HG02970 (cell line): ENCODE results near the gene ATP5ME.
"Not testable (repeated sequence)": the region's sequence is repeated elsewhere in the genome, so short reads cannot be mapped to it uniquely, and the experiment has no call there.

Experiments
- ATAC-seq: cut with Tn5 transposase; IDR thresholded peaks from one replicate; pipeline ENCODE4 v1.9.1; 2021; ENCODE audit warnings: mild to moderate bottlenecking, moderate library complexity, moderate number of reproducible peaks; ENCODE audit not compliant: unreplicated experiment, low FRiP score

ATP5ME gene

DNA sequence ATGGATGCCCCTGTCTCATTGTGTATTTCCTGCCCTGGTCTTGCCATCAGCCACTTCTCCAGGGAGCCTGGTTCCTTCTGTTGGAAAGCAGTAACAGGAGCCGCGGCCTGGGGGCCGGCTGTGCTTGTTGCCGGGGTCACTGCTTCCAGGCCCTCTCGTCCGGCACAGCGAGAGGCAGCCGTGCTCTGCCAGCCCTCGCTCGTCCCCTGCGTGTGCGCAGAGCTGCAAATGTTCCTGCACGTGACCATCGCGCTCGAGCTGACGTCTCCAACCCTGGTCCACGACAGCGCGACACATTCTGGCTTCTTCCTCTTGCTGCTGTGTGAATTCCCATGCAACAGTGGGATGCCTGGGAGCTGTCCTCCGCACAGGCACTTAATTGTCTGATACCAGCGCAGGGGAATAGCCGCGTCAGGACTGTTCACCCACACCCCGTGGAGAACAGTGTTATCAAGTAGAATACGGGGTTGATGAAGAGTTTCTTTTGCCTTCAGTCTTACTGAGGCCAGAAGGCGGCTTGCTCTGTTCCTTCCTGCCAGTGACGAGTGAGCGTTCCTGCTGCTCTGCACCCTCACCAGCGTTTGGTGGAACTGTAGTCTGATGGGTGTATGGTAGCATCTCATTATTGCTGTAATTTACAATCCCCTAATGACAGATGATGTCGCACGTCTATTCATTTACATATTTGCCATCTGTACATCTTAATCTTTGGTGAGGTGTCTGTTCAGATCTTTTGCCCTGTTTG, 36.4 kb downstream of the ATP5ME start:
- no peak for ATAC-seq

DNA sequence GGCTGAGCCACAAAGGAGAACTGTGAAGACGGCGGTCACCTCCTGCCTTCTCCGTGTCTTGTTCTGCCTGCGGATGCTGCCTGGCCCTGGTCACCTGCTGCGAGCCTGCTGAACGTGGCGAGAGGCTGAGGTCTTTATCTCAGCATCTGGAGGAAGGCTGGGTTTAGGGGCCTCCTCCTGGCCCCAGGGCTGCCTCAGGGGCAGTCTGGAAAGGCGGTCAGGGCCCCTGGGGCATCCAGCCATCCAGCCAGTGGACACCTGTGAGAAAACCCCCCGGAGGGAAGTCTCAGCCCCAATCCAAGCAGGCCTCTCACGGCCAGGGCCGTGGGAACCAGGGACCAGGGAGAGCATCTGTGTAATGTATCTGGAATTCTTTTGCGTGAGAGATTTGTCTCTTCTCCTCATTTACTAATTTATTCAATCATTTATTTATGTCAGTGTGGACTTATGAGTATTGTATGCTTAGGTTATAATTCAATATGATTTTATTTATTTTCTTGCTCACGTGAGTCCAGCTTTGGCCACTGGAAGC, 37.4 kb downstream of the ATP5ME start:
- ATAC-seq, result no peak

DNA sequence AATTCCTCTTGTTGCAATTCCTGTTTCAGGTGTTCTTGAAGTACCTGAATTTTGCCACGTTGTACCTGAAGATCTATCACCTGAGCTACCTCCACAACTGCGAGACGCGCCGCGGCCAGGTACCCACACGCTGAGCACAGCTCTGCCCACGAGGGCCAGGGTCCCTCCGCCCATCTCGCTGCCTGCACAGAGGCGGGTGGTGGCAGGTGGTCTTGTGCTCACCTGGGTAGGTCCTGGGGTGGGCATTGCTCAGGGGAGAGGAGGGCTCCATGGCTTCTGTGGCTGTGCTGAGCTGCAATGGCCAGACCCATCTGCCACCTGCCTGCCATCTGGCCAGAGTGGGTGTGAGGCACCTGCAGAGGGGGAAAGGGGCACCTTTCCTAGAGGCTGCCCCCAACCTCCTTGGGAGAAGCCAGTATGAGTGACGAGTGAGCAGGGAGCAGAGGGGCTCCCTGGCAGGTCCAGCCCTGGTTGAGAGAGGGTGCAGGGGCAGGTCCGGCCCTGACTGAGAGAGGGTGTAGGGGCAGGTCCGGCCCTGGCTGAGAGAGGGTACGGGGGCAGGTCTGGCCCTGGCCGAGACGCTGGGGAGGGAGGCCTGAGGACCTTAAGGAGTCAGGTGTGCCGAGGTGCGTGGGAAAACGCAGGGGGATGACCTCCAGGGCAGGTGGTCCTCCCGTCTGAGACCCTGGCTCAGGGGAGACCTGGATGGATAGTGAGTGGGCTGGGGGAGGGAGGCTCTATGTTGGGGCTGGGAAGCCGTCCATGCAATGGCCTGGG, 38.0 kb downstream of the ATP5ME start:
- no peak for ATAC-seq

- ATAC-seq, result not testable (repeated sequence)
These were observed 38.8 kb downstream of the ATP5ME start for GRCh38 chr4:635066-635835.

DNA sequence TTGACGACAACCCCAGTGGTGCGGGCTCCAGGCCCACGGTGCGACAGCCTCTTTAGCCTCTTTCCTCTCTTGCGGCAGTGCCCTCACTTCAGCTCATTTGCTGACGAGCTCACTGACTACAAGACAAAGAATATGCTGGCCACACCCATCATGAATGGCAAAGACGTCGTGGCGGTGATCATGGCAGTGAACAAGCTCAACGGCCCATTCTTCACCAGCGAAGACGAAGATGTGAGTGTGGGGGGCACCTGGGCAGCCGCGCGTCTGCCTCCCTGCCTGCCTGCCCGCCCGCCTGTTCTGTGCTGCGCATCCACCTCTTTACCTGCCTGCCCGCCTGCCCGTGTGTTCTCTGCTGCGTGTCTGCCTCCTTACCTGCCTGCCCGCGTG, 39.5 kb downstream of the ATP5ME start:
- no peak for ATAC-seq

- ATAC-seq, result no peak
These were observed 40.0 kb downstream of the ATP5ME start for GRCh38 chr4:633976-634598.

DNA sequence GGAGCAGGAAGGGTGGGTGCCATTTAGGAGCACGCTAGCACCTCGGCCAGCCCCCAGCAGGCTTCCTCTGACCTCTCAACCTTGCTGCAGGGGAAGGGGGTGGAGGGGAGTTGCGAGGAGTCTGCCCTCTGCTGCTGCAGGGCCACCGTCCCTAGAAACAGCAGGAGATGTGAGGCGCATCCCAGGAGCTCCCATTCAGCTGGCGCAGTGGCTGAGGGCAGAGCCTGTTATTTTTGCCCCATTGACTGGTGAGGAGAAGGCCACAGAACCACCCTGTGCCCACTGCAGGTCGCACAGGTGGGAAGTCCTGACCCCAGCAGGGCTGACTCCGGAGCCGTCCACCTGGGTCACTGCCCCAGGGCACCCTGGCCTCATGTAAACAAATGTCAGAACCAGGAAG, 40.7 kb downstream of the ATP5ME start:
- ATAC-seq, result no peak

DNA sequence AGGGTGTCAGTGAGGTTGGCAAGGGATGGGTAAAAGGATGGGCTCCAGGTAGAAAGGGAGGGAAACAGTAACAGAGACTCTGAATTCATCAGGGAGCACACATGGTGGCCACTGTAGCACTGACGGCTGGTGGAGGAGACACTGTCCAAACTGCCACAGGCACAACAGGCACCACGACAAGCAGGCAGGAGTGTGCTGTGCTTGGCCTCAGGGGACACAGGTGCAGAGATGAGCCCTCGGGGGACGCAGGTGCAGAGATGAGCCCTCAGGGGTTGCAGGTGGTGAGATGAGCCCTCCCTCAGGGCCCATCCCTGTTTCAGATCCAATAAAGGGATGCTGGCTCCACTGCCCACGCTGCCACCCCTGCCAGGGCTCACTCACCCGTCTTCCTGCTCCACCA, 41.1 kb downstream of the ATP5ME start:
- ATAC-seq, result no peak

DNA sequence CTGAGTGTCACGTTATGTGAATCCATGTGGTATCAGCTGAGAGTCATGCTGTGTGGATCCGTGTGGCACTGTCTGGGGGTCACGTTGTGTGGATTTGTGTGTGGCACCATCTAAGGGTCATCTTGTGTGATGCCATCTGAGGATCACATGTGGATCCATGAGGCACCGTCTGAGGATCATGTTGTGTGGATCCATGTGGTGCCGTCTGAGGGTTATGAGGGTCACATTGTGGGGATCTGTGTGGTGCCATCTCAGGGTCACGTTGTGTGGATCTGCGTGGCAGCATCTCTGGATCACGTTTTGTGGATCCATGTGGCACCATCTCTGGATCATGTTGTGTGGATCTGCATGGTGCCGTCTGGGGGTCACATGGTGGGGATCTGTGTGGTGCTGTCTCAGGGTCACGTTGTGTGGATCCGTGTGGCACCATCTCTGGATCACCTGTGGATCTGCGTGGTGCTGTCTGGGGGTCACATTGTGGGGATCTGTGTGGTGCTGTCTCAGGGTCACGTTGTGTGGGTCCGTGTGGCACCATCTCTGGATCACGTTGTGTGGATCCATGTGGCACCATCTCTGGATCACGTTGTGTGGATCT, 41.8 kb downstream of the ATP5ME start:
- ATAC-seq, result no peak

DNA sequence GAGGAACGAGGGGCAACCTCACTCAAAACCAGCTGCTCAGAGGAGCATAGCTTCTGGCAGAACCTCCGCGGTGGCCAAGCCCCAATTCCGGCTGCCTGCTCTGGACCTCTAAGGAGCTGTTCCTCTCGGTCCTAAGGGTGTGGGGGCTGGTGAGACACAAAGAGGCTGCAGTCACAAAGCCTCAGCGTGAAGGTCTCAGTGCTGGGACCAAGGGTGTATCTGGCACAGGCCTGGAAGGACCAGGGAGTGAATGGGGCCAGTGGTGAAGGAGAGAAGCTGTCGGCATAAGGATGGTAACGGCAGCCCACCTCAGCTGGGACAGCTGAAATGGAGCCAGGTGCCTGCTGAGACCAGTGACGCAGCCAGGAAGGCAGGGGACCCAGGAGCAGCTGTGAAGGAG, 43.4 kb downstream of the ATP5ME start:
- no peak for ATAC-seq

- no peak for ATAC-seq
These were observed 44.0 kb downstream of the ATP5ME start for GRCh38 chr4:629915-630641.

- no peak for ATAC-seq
These were observed 44.5 kb downstream of the ATP5ME start for GRCh38 chr4:629636-629914.

GRCh38 chr4:628821-629635, 45.0 kb downstream of the ATP5ME start:
- no peak for ATAC-seq

GRCh38 chr4:628311-628741, 45.8 kb downstream of the ATP5ME start:
- no peak for ATAC-seq

- ATAC-seq, result no peak
These were observed 46.5 kb downstream of the ATP5ME start for GRCh38 chr4:627347-628125.

GRCh38 chr4:626201-627091, 47.6 kb downstream of the ATP5ME start:
- no peak for ATAC-seq

DNA sequence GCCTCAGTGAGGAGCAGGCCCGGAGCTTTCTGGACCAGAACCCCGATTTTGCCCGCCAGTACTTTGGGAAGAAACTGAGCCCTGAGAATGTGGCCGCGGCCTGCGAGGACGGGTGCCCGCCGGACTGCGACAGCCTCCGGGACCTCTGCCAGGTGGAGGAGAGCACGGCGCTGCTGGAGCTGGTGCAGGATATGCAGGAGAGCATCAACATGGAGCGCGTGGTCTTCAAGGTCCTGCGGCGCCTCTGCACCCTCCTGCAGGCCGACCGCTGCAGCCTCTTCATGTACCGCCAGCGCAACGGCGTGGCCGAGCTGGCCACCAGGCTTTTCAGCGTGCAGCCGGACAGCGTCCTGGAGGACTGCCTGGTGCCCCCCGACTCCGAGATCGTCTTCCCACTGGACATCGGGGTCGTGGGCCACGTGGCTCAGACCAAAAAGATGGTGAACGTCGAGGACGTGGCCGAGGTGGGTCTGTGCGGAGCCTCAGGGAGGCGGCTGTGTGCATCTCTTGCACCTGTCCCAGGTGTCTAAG, 48.4 kb downstream of the ATP5ME start:
- no peak for ATAC-seq
